Effector CD8-positive, alpha-beta T cell (primary cell): ENCODE measurements around the gene TNFAIP8L3.

Experiments used
- DNase-seq: peaks from one replicate; lab custom pipeline; 2025; lab: John Stamatoyannopoulos, UW

TNFAIP8L3 gene

GRCh38 chr15:51117270-51117669, 22.6 kb upstream of the TNFAIP8L3 start:
- DNase-seq: no peak

GRCh38 chr15:51114437-51115119, 19.9 kb upstream of the TNFAIP8L3 start:
- DNase-seq: no peak

- no peak for DNase-seq
Observed at GRCh38 chr15:51112078-51112477, 17.4 kb upstream of the TNFAIP8L3 start.

- DNase-seq: no peak
Observed at GRCh38 chr15:51111061-51111460, 16.4 kb upstream of the TNFAIP8L3 start.

GRCh38 chr15:51110171-51110570, 15.5 kb upstream of the TNFAIP8L3 start:
- DNase-seq: no peak

GRCh38 chr15:51108933-51109550, 14.3 kb upstream of the TNFAIP8L3 start:
- no peak for DNase-seq

GRCh38 chr15:51107612-51108011, 12.9 kb upstream of the TNFAIP8L3 start:
- no peak for DNase-seq

- DNase-seq: no peak
Observed at GRCh38 chr15:51106481-51106880, 11.8 kb upstream of the TNFAIP8L3 start.

- DNase-seq: no peak
Observed at GRCh38 chr15:51105430-51106016, 10.8 kb upstream of the TNFAIP8L3 start.

- DNase-seq: no peak
Observed at GRCh38 chr15:51104512-51104911, 9.8 kb upstream of the TNFAIP8L3 start.

GRCh38 chr15:51103330-51103729, 8.6 kb upstream of the TNFAIP8L3 start:
- DNase-seq: no peak

GRCh38 chr15:51100785-51101489, 6.2 kb upstream of the TNFAIP8L3 start:
- no peak for DNase-seq

- no peak for DNase-seq
Observed at GRCh38 chr15:51099185-51099584, 4.5 kb upstream of the TNFAIP8L3 start.

- DNase-seq: no peak
Observed at GRCh38 chr15:51098331-51098619, 3.6 kb upstream of the TNFAIP8L3 start.

- DNase-seq: no peak
Observed at GRCh38 chr15:51097553-51098330, 3.0 kb upstream of the TNFAIP8L3 start.

GRCh38 chr15:51096976-51097375, 2.3 kb upstream of the TNFAIP8L3 start:
- DNase-seq: no peak

GRCh38 chr15:51095681-51096331, 1.1 kb upstream of the TNFAIP8L3 start:
- DNase-seq: no peak

- DNase-seq: no peak
Observed at GRCh38 chr15:51093839-51094605, 684 bp downstream of the TNFAIP8L3 start.

- no peak for DNase-seq
Observed at GRCh38 chr15:51093488-51093838, 1.2 kb downstream of the TNFAIP8L3 start.

- DNase-seq: no peak
Observed at GRCh38 chr15:51092480-51093040, 2.1 kb downstream of the TNFAIP8L3 start.

- no peak for DNase-seq
Observed at GRCh38 chr15:51090753-51091152, 4.0 kb downstream of the TNFAIP8L3 start.
